HEK293 (cell line): ENCODE measurements around the gene TMEM183A.
A peak's percentile ranks its signal among the peaks of the same experiment; 100 is the strongest.

Experiments
- CTCF ChIA-PET: fragments of 350-600 bp; formaldehyde crosslinking; extraction: SDS; loops from one replicate; lab custom pipeline; 2021; ENCODE audit warnings: antibody characterized with exemption; lab: Yijun Ruan, JAX
- POLR2A ChIA-PET: fragments of 300-600 bp; formaldehyde crosslinking; extraction: SDS; loops from one replicate; lab custom pipeline; 2020; ENCODE audit warnings: antibody characterized with exemption, inconsistent platforms; lab: Yijun Ruan, JAX
- H3K27ac ChIP-seq: fragments of 200-500 bp; sonication (Bioruptor generic); 2 replicates; pipeline ENCODE4 v1.5.1; 2014; ENCODE audit warnings: low read depth, low read length, control low read depth, inconsistent platforms; ENCODE audit errors: extremely low read depth
- H3K36me3 ChIP-seq, 2 experiments: fragments of 200-500 bp in 1 of 2; sonication (Bioruptor generic) in 1 of 2; 1 replicate in 1 of 2; 2 replicates in 1 of 2; pipeline ENCODE4 v1.5.1; 2014 to 2017; ENCODE audit warnings: inconsistent platforms in 2 of 2, low read length in 2 of 2; ENCODE audit not compliant: control insufficient read depth in 2 of 2, insufficient read depth in 1 of 2
- H3K4me1 ChIP-seq: fragments of 200-500 bp; sonication (Bioruptor generic); 2 replicates; pipeline ENCODE4 v1.5.1; 2014; ENCODE audit warnings: mild to moderate bottlenecking, low read length, inconsistent platforms; ENCODE audit not compliant: control insufficient read depth, insufficient read depth
- H3K4me3 ChIP-seq: 2 replicates; pipeline ENCODE4 v1.5.1; 2011; ENCODE audit warnings: low read depth, mild to moderate bottlenecking, control low read depth, low read length, moderate library complexity
- H3K9me3 ChIP-seq: fragments of 200-500 bp; sonication (Bioruptor generic); 2 replicates; pipeline ENCODE4 v1.5.1; 2014; ENCODE audit warnings: low read depth, low read length, inconsistent platforms; ENCODE audit not compliant: control insufficient read depth, insufficient read depth
- AEBP2 ChIP-seq: fragments of 450-650 bp; formaldehyde crosslinking; IDR thresholded peaks from 2 replicates; pipeline ENCODE4 v1.5.1; 2016; ENCODE audit warnings: missing biosample characterization, missing genetic modification characterization, borderline replicate concordance
- EGR2 ChIP-seq: fragments of 450-650 bp; formaldehyde crosslinking; IDR thresholded peaks from 2 replicates; pipeline ENCODE4 v1.5.1; 2016; ENCODE audit warnings: low read depth, missing biosample characterization, missing genetic modification characterization
- KLF9 ChIP-seq: fragments of 450-650 bp; formaldehyde crosslinking; IDR thresholded peaks from 2 replicates; pipeline ENCODE4 v1.5.1; 2016; ENCODE audit warnings: missing biosample characterization, missing genetic modification characterization, low read depth
- PRDM10 ChIP-seq: fragments of 450-650 bp; formaldehyde crosslinking; IDR thresholded peaks from 2 replicates; pipeline ENCODE4 v1.5.1; 2016; ENCODE audit warnings: missing biosample characterization, missing genetic modification characterization
- TSHZ1 ChIP-seq: fragments of 450-650 bp; formaldehyde crosslinking; IDR thresholded peaks from 2 replicates; pipeline ENCODE4 v1.5.1; 2016; ENCODE audit warnings: missing biosample characterization, missing genetic modification characterization, borderline replicate concordance
- WT1 ChIP-seq: fragments of 450-650 bp; formaldehyde crosslinking; IDR thresholded peaks from 2 replicates; pipeline ENCODE4 v1.5.1; 2016; ENCODE audit warnings: missing biosample characterization, missing genetic modification characterization
- YY2 ChIP-seq: fragments of 450-650 bp; formaldehyde crosslinking; IDR thresholded peaks from 2 replicates; pipeline ENCODE4 v1.5.1; 2016; ENCODE audit warnings: missing biosample characterization, missing genetic modification characterization
- ZBTB17 ChIP-seq: fragments of 450-650 bp; formaldehyde crosslinking; IDR thresholded peaks from 2 replicates; pipeline ENCODE4 v1.5.1; 2016; ENCODE audit warnings: missing biosample characterization, missing genetic modification characterization
- ZBTB48 ChIP-seq: fragments of 450-650 bp; formaldehyde crosslinking; IDR thresholded peaks from 2 replicates; pipeline ENCODE4 v1.5.1; 2016; ENCODE audit warnings: missing biosample characterization, missing genetic modification characterization
- ZFHX2 ChIP-seq: fragments of 450-650 bp; formaldehyde crosslinking; conservative IDR thresholded peaks from 2 replicates; pipeline ENCODE4 v1.5.1; 2016; ENCODE audit warnings: missing biosample characterization, missing genetic modification characterization
- ZIC2 ChIP-seq: fragments of 450-650 bp; formaldehyde crosslinking; IDR thresholded peaks from 2 replicates; pipeline ENCODE4 v1.5.1; 2016; ENCODE audit warnings: missing biosample characterization, missing genetic modification characterization
- ZNF133 ChIP-seq: fragments of 450-650 bp; formaldehyde crosslinking; IDR thresholded peaks from 2 replicates; pipeline ENCODE4 v1.5.1; 2016; ENCODE audit warnings: missing biosample characterization, missing genetic modification characterization
- ZNF18 ChIP-seq: fragments of 450-650 bp; formaldehyde crosslinking; IDR thresholded peaks from 2 replicates; pipeline ENCODE4 v1.5.1; 2016; ENCODE audit warnings: missing biosample characterization, missing genetic modification characterization
- ZNF202 ChIP-seq: fragments of 450-650 bp; formaldehyde crosslinking; IDR thresholded peaks from 2 replicates; pipeline ENCODE4 v1.5.1; 2016; ENCODE audit warnings: missing biosample characterization, missing genetic modification characterization, borderline replicate concordance
- ZNF311 ChIP-seq: fragments of 450-650 bp; formaldehyde crosslinking; IDR thresholded peaks from 2 replicates; pipeline ENCODE4 v1.5.1; 2017; ENCODE audit warnings: missing biosample characterization, missing genetic modification characterization, borderline replicate concordance
- ZNF529 ChIP-seq: fragments of 450-650 bp; formaldehyde crosslinking; IDR thresholded peaks from 2 replicates; pipeline ENCODE4 v1.5.1; 2017; ENCODE audit warnings: missing genetic modification characterization, missing biosample characterization; ENCODE audit not compliant: insufficient replicate concordance
- ZNF544 ChIP-seq: fragments of 450-650 bp; formaldehyde crosslinking; IDR thresholded peaks from 2 replicates; pipeline ENCODE4 v1.5.0; 2017; ENCODE audit warnings: missing biosample characterization, missing genetic modification characterization
- ZNF600 ChIP-seq: fragments of 450-650 bp; formaldehyde crosslinking; IDR thresholded peaks from 2 replicates; pipeline ENCODE4 v1.5.1; 2016; ENCODE audit warnings: missing biosample characterization, missing genetic modification characterization
- ZNF629 ChIP-seq: fragments of 450-650 bp; formaldehyde crosslinking; IDR thresholded peaks from 2 replicates; pipeline ENCODE4 v1.5.1; 2017; ENCODE audit warnings: missing biosample characterization, missing genetic modification characterization
- ZSCAN4 ChIP-seq: fragments of 450-650 bp; formaldehyde crosslinking; IDR thresholded peaks from 2 replicates; pipeline ENCODE4 v1.5.1; 2017; ENCODE audit warnings: missing biosample characterization, missing genetic modification characterization

The TMEM183A gene

GRCh38 chr1:203045336-203045735 is 38.2 kb downstream of the TMEM183A start (continued):
- TF ChIP-seq AEBP2 (tag by site-specific recombination) = no peak
- no peak for TF ChIP-seq ZNF133 (tag by site-specific recombination)
- no peak for TF ChIP-seq ZNF544 (tag by site-specific recombination)
- no peak for TF ChIP-seq ZNF311 (tag by site-specific recombination)
- TF ChIP-seq ZNF629 (tag by site-specific recombination) = no peak
- TF ChIP-seq KLF9 = no peak
- no peak for TF ChIP-seq TSHZ1

GRCh38 chr1:203045821-203046594 is 38.8 kb downstream of the TMEM183A start:
- TF ChIP-seq ZNF18 (tag by site-specific recombination) = no peak
- TF ChIP-seq ZNF202 = no peak
- 0 out of 2 replicates have a peak, but pooled peaks have one; percentile 31 for TF ChIP-seq WT1 (tag by site-specific recombination)
- peak; percentile 41; the same call in 1 of the 2 replicates for TF ChIP-seq ZNF600
- no peak for TF ChIP-seq ZSCAN4
- TF ChIP-seq EGR2 (tag by site-specific recombination) = peak; percentile 63; the same call in 1 of the 2 replicates
- TF ChIP-seq ZFHX2 = peak; percentile 84
- peak; percentile 93 for TF ChIP-seq ZBTB48
- TF ChIP-seq PRDM10 (tag by site-specific recombination) = no peak
- TF ChIP-seq YY2 = no peak
- peak; percentile 59 for TF ChIP-seq ZIC2
- peak; percentile 52; the same call in 1 of the 2 replicates for TF ChIP-seq ZBTB17 (tag by site-specific recombination)
- TF ChIP-seq ZNF529 (tag by site-specific recombination) = no peak
- no peaks in the 10 kb centered on the region for H3K36me3 ChIP-seq
- 0 out of 2 replicates have a peak, but pooled peaks cover 2% of the 10 kb centered on the region for H3K4me1 ChIP-seq
- CTCF ChIA-PET = interaction anchor here (0.6 to 23.3 kb wide), 5 partner anchors 11 to 442 kb away, joined by 3 to 526 read pairs (median 5); no protein-coding TSS in a partner anchor
- H3K4me3 ChIP-seq = no peak overlapping the region
- no peak overlapping the region for H3K27ac ChIP-seq
- POLR2A ChIA-PET = no interaction called here
- H3K9me3 ChIP-seq = no peaks in the 10 kb centered on the region
